GM20431 (cell line): Measurements from ENCODE around the gene POLL.
"Not testable (repeated sequence)": the region's sequence is repeated elsewhere in the genome, so short reads cannot be mapped to it uniquely, and the experiment has no call there.

Experiments
- in situ Hi-C: fragments of 300-500 bp; cut with MseI, MboI; formaldehyde crosslinking; loops from one replicate; pipeline ENCODE4 v1.15.0; 2020; ENCODE audit warnings: low sequenced_read_pairs; ENCODE audit not compliant: unreplicated experiment

POLL gene

GRCh38 chr10:101587725-101588653 lies at the start of gene POLL, which contains the start of gene DPCD:
TSS of gene POLL (minus strand) at chr10:101588257. CDS start at chr10:101587360, 897 bp downstream.
TSS of gene DPCD (plus strand) at chr10:101588321. CDS start at chr10:101588337, 16 bp downstream.
- in situ Hi-C loops, result no loop called here

- in situ Hi-C loops, result not testable (repeated sequence)
These were observed 45.5 kb upstream of the POLL start for GRCh38 chr10:101633510-101633909.

GRCh38 chr10:101631821-101632475 lies 43.9 kb upstream of the POLL start:
- in situ Hi-C loops, result no loop called here

GRCh38 chr10:101630633-101630920 lies 42.5 kb upstream of the POLL start:
- in situ Hi-C loops, result no loop called here

GRCh38 chr10:101629837-101630632 lies 42.0 kb upstream of the POLL start:
- in situ Hi-C loops, result no loop called here

GRCh38 chr10:101625821-101626412 lies 37.9 kb upstream of the POLL start:
- in situ Hi-C loops, result no loop called here

GRCh38 chr10:101624526-101625102 lies 36.6 kb upstream of the POLL start:
- in situ Hi-C loops, result no loop called here

GRCh38 chr10:101623528-101623927 lies 35.5 kb upstream of the POLL start:
- in situ Hi-C loops, result no loop called here

GRCh38 chr10:101619983-101620382 lies 31.9 kb upstream of the POLL start:
- in situ Hi-C loops, result no loop called here

- in situ Hi-C loops, result no loop called here
These were observed 30.8 kb upstream of the POLL start for GRCh38 chr10:101618871-101619270.

- in situ Hi-C loops, result no loop called here
These were observed 29.9 kb upstream of the POLL start for GRCh38 chr10:101617824-101618568.

- in situ Hi-C loops, result no loop called here
These were observed 29.2 kb upstream of the POLL start for GRCh38 chr10:101617102-101617823.

- in situ Hi-C loops, result no loop called here
These were observed 28.5 kb upstream of the POLL start for GRCh38 chr10:101616415-101617101.

- in situ Hi-C loops, result no loop called here
These were observed 27.6 kb upstream of the POLL start for GRCh38 chr10:101615525-101616116.

- in situ Hi-C loops, result no loop called here
These were observed 26.8 kb upstream of the POLL start for GRCh38 chr10:101614663-101615524.

GRCh38 chr10:101613646-101614045 lies 25.6 kb upstream of the POLL start:
- in situ Hi-C loops, result no loop called here

GRCh38 chr10:101612872-101613271 lies 24.8 kb upstream of the POLL start:
- in situ Hi-C loops, result no loop called here
